ENCODE data around the gene SCAMP4. TPM values are rescaled to one million over a fixed set of nuclear protein-coding genes. Genes with fewer than 3 reads are reported as not detected.

SCAMP4 gene
- total RNA-seq, 4 donors from 2014 or later = 48.6 to 73.4 (median 58.1) TPM

DNA sequence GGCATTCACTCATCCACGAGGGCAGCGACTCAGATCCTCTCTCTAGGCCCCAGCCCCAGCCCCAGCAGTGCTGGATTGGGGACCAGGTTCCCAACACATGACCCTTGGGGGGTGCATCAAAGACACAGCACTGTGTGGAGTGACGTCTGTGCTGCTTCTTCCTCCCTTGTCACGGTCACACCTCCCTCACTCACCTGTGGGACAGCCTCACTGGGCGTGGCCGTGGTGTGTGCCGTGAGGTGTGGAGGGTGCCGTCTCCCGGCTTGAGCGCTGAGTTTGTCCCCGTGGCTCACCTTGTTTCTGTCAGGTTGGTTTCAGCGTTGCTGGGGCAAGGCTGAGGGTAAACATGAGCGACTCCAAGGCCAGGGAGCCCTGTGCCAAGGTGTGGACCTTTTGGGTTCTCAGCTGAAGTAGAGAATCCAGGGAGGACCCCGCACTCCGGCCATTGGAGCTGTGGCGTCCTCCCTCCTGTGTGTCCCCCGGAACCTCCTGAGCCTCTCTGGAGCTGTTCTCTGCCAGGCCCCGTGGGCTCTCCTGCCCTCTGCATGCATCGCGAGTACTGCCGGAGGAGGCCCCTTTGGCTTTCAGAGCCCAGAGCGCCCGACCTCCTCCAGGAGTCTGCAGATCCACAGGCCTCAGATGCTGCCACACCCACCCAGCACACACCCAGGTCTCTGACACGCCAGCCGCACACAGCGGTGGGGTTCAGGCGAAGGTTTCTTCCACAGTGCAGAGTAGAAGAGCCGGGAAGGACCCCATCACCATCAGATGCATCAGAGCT is 69.4 kb downstream of the SCAMP4 start:
- H3K4me1 ChIP-seq = peaks cover 0 to 13% (median 4%) of the 10 kb centered on the region in 3 donors
- H3K27me3 ChIP-seq = no peaks in the 10 kb centered on the region
- peak; percentile 18 for ATAC-seq
- no CpG with 5 or more reads among the region's 28 CpGs for WGBS, 2 donors (ENCODE audit: low coverage in 1 of 2)
- H3K4me3 ChIP-seq = no peak overlapping the region
- TF ChIP-seq, protein P1, sequence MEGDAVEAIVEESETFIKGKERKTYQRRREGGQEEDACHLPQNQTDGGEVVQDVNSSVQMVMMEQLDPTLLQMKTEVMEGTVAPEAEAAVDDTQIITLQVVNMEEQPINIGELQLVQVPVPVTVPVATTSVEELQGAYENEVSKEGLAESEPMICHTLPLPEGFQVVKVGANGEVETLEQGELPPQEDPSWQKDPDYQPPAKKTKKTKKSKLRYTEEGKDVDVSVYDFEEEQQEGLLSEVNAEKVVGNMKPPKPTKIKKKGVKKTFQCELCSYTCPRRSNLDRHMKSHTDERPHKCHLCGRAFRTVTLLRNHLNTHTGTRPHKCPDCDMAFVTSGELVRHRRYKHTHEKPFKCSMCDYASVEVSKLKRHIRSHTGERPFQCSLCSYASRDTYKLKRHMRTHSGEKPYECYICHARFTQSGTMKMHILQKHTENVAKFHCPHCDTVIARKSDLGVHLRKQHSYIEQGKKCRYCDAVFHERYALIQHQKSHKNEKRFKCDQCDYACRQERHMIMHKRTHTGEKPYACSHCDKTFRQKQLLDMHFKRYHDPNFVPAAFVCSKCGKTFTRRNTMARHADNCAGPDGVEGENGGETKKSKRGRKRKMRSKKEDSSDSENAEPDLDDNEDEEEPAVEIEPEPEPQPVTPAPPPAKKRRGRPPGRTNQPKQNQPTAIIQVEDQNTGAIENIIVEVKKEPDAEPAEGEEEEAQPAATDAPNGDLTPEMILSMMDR (IDR thresholded peaks at IDR 0.05) = no peak
- TF ChIP-seq EP300 (IDR thresholded peaks at IDR 0.05) (no peak), POLR2AphosphoS5 (IDR thresholded peaks at IDR 0.05) (no peak), POLR2A (IDR thresholded peaks at IDR 0.05) (no peak)
- no peak overlapping the region for H3K27ac ChIP-seq
- no peaks in the 10 kb centered on the region for H3K9me3 ChIP-seq
- H3K36me3 ChIP-seq = peaks cover 0 to 62% of the 10 kb centered on the region in 2 donors

GRCh38 chr19:1975162-1975480 is 69.9 kb downstream of the SCAMP4 start:
- no peaks in the 10 kb centered on the region for H3K9me3 ChIP-seq
- TF ChIP-seq, protein P1 (IDR thresholded peaks at IDR 0.05) = no peak
- TF ChIP-seq POLR2A (IDR thresholded peaks at IDR 0.05) (no peak), POLR2AphosphoS5 (IDR thresholded peaks at IDR 0.05) (no peak)
- no peak overlapping the region for H3K27ac ChIP-seq
- WGBS, 2 donors (ENCODE audit: low coverage in 1 of 2) = 100% methylated on average over 1 of the region's 20 CpGs; no CpG with 5 or more reads in 1 of the 2 donors
- H3K4me3 ChIP-seq = no peak overlapping the region
- no peaks in the 10 kb centered on the region for H3K27me3 ChIP-seq
- ATAC-seq = peak; percentile 31
- peaks cover 0 to 13% (median 4%) of the 10 kb centered on the region in 3 donors for H3K4me1 ChIP-seq
- H3K36me3 ChIP-seq = peaks cover 0 to 62% of the 10 kb centered on the region in 2 donors

Other genes starting within 250 kb of the SCAMP4 start
- under 1 TPM in 1 of 4 donors, not detected in 3; 0.04 TPM for gene ONECUT3, start 151.9 kb upstream of the SCAMP4 start, total RNA-seq
- gene ATP8B3, start 93.1 kb upstream of the SCAMP4 start, total RNA-seq = 1 to 10 TPM in 1 of 4 donors, under 1 TPM in 3; 0.27 to 1.4 (median 0.48) TPM
- 10 to 100 TPM; 11.4 to 29.9 (median 16.1) TPM for gene REXO1, start 56.9 kb upstream of the SCAMP4 start, total RNA-seq
- 1 to 10 TPM; 1.4 to 7.1 (median 5.5) TPM for gene KLF16, start 41.8 kb upstream of the SCAMP4 start, total RNA-seq
- 100 to 1,000 TPM in 1 of 4 donors, 10 to 100 TPM in 3; 80.0 to 117 (median 91.0) TPM for gene ABHD17A, start 19.9 kb upstream of the SCAMP4 start, total RNA-seq
- 1 to 10 TPM in 3 of 4 donors, under 1 TPM in 1; 0.47 to 4.2 (median 2.3) TPM for gene ADAT3, start within 50 bp of the SCAMP4 start, total RNA-seq
- 10 to 100 TPM; 40.4 to 57.4 (median 46.2) TPM for gene CSNK1G2, start 35.8 kb downstream of the SCAMP4 start, total RNA-seq
- 100 to 1,000 TPM in 1 of 4 donors, 10 to 100 TPM in 3; 44.0 to 125 (median 59.9) TPM for gene BTBD2, start 110.3 kb downstream of the SCAMP4 start, total RNA-seq
- 100 to 1,000 TPM in 3 of 4 donors, 10 to 100 TPM in 1; 98.4 to 195 (median 173) TPM for gene MKNK2, start 145.8 kb downstream of the SCAMP4 start, total RNA-seq
- 10 to 100 TPM; 29.0 to 69.9 (median 38.6) TPM for gene MOB3A, start 190.9 kb downstream of the SCAMP4 start, total RNA-seq
- 10 to 100 TPM in 1 of 4 donors, 1 to 10 TPM in 3; 2.4 to 17.3 (median 4.3) TPM for gene IZUMO4, start 191.5 kb downstream of the SCAMP4 start, total RNA-seq
- 100 to 1,000 TPM in 1 of 4 donors, 10 to 100 TPM in 3; 69.9 to 132 (median 73.8) TPM for gene AP3D1, start 246.2 kb downstream of the SCAMP4 start, total RNA-seq